SIG-M5 treated with dmso at 0.1 percent for 504 hours (cell line): Measurements from ENCODE around the gene SUGT1.

Source experiments
- DNase-seq: peaks from one replicate; lab custom pipeline; 2025; ENCODE audit not compliant: unreplicated experiment; lab: John Stamatoyannopoulos, UW

SUGT1 gene

DNA sequence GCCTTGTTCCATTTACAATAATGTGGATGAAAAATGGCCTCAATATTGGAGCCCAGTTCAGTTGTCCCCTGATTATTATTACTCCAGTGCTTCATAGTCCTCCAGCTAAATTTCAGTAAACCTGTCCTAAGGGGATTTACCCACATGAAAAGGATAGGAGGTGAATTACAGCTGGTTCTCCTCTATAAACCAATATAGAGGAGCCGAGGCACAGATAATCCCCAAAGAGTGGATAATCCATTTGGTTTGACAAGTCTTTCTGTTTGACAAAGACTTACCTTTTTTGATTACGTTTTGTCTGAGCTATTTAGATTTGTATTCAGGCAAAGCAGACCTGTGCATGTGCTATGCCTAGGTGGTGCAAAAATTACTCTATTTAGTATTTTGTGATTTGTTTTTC, 84.3 kb downstream of the SUGT1 start:
- no peak for DNase-seq

DNA sequence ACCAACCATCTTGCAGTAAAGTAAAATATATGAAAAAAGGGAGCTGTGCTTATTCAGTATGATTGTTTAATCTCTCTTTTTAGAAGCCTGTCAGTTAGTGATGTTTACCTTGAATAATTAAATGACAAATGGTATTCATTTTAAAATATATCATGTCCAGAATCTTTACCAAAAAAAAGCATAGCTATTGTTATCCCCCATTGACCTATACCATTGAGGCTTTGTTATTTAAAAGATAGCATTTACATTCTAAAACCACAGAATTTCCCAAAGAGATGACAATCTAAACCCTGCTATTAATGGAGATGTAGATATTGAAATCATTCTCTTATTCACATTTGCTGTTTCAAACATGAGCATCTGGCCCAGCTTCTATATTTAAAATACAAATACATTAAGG, 84.8 kb downstream of the SUGT1 start:
- no peak for DNase-seq

DNA sequence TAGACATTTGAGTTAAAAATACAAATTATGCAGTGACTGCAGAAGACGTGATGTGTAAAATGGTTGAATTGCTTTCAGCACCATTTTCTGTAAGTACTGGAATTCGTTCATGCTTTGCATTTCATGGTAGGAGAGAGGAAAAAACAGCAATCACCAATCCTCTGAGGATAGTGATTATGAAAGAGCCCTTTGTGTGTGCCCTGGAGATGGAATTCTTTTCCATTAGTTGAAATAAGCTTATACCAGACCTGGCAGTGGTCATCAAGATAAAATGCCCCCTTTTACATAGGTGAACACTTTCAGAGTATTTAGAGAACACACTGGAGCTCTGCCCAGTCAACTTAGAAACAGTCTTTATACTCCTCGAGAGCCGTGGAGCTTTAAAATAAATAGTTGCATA, 85.3 kb downstream of the SUGT1 start:
- no peak for DNase-seq

DNA sequence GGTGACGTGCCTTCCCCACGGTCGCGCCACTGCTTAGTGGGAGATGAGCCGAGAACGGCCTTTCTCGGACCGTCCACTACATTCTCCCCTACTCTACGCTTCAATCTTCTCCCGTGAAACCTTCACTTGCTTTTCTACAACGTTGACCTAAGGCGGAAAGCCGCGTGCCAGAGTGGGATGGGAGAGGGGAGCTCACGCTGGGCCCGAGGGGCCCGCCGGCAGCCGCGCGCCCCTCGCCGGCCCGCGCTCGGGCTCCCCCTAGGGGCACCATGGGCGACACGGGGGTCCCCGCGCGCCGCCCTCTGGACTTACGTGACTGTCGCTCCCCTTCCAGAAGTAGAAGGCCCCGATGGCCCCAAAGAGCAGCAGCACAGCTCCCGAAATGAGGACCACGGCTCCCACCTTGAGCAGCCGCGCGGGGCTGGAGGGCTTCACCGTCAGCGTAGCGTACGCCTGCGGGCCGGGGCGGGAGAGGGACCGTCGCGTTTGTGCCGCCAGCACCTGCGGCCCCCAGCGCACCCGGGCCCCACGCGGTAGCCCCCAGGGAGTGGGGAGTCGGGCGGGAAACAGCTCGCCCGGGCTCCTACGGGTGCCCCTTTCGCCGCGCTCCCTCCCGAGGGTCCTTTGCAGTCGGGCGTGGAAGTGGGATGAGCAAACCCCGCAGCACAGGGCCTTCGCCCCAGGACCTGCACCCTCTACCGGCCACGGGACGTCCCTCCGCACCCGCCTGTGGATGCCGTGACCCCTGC, 86.3 kb downstream of the SUGT1 start:
- no peak for DNase-seq

DNA sequence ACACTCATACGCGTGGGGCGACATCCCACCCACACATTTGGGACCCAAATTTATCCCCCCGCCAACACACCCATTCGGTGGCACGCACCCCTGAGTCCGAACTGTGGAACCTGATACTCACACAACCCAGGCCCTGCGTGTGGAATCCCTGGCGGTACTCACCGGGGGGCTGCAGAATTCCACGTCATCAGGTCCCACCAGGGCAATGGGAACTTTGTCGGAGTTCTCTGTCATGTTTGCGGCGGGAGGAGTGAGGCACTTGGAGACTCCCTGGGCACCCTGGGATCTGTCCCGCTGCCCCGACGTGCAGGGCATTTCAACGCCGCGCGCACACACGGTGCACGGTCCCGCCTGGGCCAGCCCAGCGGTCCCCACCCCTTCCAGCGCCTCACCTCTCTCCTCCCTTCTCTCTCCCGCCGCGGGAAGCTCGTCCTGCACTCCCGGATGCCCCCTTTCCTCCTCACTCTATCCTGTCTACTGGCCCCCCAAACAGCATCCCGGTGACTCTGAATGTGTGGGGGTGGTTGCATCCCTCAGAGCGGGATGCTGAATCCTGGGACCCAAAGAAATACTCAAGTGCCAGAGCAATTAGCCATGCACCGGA, 86.9 kb downstream of the SUGT1 start, which contains the start of gene CNMD:
Gene CNMD, minus strand, starts transcription at position 353 of the 604 bp plus-strand sequence. Its CDS starts 119 bp downstream, at position 234.
- no peak for DNase-seq

DNA sequence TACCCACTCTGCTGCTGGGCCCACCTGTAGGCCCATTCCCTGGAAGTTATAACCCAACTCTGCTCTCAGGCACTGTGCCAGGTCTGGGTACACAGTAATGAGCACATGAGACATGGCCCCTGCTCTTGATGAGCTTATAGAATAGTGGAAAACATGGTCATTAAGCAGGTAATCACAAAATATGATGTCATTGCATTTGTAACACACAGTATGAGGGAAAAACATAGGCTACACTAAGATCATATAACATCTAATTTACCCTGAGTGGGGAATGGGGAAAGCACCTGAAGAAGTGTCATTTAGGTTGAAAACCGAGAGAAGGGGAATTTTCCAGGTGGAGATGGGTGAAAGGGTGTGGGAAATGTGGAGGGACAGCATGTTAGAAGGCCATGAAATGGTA, 90.9 kb downstream of the SUGT1 start:
- no peak for DNase-seq

DNA sequence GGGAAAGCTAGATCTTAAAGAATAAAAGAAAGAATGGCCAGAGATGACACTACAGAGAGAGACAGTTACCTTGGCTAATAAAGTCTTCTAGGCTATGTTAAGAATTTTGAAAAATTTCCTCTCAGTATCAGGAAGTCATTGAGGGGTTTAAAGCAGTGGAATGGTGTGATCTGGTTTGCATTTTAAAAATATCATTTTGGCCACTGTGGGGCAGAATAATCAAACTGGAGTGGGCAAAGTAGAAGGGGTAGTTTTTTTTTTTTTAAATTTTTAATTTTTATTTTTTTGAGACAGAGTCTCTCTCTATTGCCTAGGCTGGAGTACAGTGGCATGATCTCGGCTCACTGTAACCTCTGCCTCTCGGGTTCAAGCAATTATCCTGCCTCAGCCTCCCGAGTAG, 91.4 kb downstream of the SUGT1 start:
- no peak for DNase-seq

DNA sequence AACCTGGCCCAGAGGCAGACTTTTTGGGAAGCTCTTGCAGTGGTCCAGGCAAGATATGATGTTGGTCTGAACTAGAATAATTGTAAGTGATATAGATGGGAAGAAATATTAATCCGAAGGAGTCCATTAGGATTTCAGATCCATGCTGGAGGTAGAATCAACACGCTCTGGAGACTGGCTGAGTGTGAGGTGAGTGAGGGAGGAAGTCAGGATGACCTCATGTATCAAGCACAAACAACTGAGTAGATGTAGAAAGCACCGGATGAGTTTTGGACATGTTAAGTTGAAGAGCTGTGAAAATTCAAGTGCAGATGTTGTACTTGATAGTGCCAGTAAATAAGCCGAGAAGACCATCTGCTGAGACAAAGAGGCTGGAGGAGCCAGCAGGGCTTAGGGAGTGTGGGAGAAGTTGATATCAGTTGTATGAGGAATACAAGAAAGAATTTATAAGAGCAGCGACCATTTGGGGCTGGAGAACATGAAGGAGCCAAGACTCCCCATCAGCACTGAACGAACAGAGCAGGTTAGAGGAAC, 92.3 kb downstream of the SUGT1 start:
- no peak for DNase-seq

DNA sequence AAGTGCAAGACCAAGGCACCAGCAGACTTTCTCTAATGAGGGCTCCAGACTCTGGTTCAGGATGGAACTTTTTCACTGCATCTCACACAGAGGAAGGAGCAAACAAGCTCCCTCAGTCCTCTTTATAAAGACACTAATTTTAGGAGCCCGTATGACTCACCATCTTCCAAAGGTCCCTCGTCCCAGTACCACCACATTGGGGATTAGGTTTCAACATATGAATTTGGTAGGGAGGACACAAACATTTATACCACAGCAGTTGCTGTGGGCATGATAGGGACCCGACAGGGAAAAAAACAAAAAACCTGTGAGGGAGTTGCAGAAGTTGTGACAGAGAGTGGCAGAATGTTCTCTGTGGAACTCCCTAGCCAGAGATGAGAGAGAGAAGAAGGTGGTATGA, 93.5 kb downstream of the SUGT1 start:
- no peak for DNase-seq

DNA sequence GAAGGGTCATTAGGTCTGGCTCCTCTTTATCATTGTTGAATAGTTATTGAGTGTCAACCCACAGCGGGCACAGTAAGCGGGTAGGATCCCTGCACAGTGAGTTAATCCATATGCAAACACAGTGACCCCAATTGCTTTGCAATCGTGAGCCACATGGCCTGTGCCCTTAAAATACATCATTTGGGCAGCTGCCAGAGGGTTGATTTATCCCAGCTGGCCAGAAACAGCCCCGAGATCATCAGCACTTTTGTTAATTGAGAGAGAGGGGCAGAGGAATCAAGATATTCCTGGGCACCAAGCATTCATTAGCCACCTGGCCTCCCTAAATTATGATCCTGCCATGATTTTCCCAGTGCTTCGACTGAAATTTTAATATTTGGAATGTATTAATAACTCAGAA, 96.8 kb downstream of the SUGT1 start:
- no peak for DNase-seq
